ENCODE results near the gene FAR2.
A peak's percentile ranks its signal among the peaks of the same experiment; 100 is the strongest.

FAR2 gene

GRCh38 chr12:29223956-29224543 is 75.0 kb downstream of the FAR2 start:
- no peak for DNase-seq (ENCODE audit: extremely low spot score)
- POLR2A ChIA-PET: no interaction called here
- TF ChIP-seq FOXM1 (IDR thresholded peaks at IDR 0.05; ENCODE audit: borderline replicate concordance) (no peak), HDGF (IDR thresholded peaks at IDR 0.05; ENCODE audit: borderline replicate concordance) (no peak)
- CTCF ChIA-PET: no interaction called here

DNA sequence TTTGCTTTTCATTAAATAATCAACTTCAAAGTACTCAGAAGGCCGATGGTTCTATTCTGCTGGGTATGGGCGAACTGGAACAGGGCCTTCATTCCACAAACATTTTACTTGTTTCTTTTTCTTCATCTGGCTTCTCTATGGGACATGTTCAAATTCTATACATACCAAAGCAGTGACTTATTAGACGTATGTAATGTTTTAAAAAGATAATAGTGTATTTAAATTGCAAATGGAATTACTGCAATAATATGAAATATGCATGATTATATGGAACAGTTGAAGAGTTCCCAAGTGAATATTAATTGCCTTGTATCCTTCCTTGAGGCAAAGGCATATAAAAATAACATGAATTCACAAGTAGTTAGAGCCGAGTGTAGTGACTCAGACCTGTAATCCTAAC is 75.5 kb downstream of the FAR2 start:
- DNase-seq (ENCODE audit: extremely low spot score): no peak
- POLR2A ChIA-PET: no interaction called here
- CTCF ChIA-PET: no interaction called here
- no peak for TF ChIP-seq ARNT (IDR thresholded peaks at IDR 0.05)
- no peak for TF ChIP-seq L3MBTL2 (conservative IDR thresholded peaks at IDR 0.05)
- no peak for TF ChIP-seq HDGF (IDR thresholded peaks at IDR 0.05; ENCODE audit: borderline replicate concordance)
- no peak for TF ChIP-seq FOXA1 (IDR thresholded peaks at IDR 0.05)
- TF ChIP-seq ZNF384 (IDR thresholded peaks at IDR 0.05): no peak
- no peak for TF ChIP-seq FOXM1 (IDR thresholded peaks at IDR 0.05; ENCODE audit: borderline replicate concordance)
- no peak for TF ChIP-seq LEF1 (IDR thresholded peaks at IDR 0.05; ENCODE audit: borderline replicate concordance)
- no peak for TF ChIP-seq ELF4 (IDR thresholded peaks at IDR 0.05)
- TF ChIP-seq BHLHE40 (IDR thresholded peaks at IDR 0.05; ENCODE audit: borderline replicate concordance): no peak
- TF ChIP-seq CTBP1 (IDR thresholded peaks at IDR 0.05; ENCODE audit: borderline replicate concordance): no peak
- TF ChIP-seq TARDBP (IDR thresholded peaks at IDR 0.05): no peak
- TF ChIP-seq SP1 (IDR thresholded peaks at IDR 0.05): no peak
- TF ChIP-seq FOXK2 (IDR thresholded peaks at IDR 0.05): no peak
- TF ChIP-seq SUZ12 (IDR thresholded peaks at IDR 0.05): no peak
- TF ChIP-seq PKNOX1 (IDR thresholded peaks at IDR 0.05): no peak
- no peak for TF ChIP-seq NFRKB (IDR thresholded peaks at IDR 0.05)

- CTCF ChIA-PET: no interaction called here
- DNase-seq (ENCODE audit: extremely low spot score): no peak
- TF ChIP-seq L3MBTL2 (conservative IDR thresholded peaks at IDR 0.05) (no peak), PKNOX1 (IDR thresholded peaks at IDR 0.05) (0 out of 2 replicates have a peak, but pooled peaks have one; percentile 6)
- POLR2A ChIA-PET: no interaction called here
These were observed 76.8 kb downstream of the FAR2 start for GRCh38 chr12:29225834-29226233.

DNA sequence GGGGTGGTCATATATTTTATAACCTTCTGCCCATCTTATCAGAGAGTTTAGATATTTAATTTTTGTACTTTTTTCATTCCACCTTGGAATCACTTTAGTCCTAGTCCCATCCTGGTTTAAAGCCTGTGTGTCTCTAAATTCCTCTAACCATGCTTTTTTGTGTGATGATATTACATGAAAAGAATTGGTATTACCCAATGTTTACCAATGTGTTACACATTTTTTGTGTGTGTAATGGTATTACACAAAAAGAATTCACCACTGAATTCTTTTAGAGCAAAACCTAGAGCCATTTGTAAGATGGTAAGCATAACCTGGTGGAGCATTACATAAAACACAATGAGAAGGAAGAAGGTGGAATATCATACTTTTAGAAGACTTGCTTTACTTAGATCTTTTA is 77.5 kb downstream of the FAR2 start:
- TF ChIP-seq HDGF (IDR thresholded peaks at IDR 0.05; ENCODE audit: borderline replicate concordance): no peak
- no peak for TF ChIP-seq BHLHE40 (IDR thresholded peaks at IDR 0.05; ENCODE audit: borderline replicate concordance)
- TF ChIP-seq FOXA1 (IDR thresholded peaks at IDR 0.05): no peak
- TF ChIP-seq LEF1 (IDR thresholded peaks at IDR 0.05; ENCODE audit: borderline replicate concordance): no peak
- TF ChIP-seq TARDBP (IDR thresholded peaks at IDR 0.05): no peak
- no peak for TF ChIP-seq FOXM1 (IDR thresholded peaks at IDR 0.05; ENCODE audit: borderline replicate concordance)
- TF ChIP-seq ARNT (IDR thresholded peaks at IDR 0.05): no peak
- TF ChIP-seq SUZ12 (IDR thresholded peaks at IDR 0.05): no peak
- no peak for TF ChIP-seq L3MBTL2 (conservative IDR thresholded peaks at IDR 0.05)
- TF ChIP-seq ELF4 (IDR thresholded peaks at IDR 0.05): no peak
- no peak for TF ChIP-seq PKNOX1 (IDR thresholded peaks at IDR 0.05)
- TF ChIP-seq SP1 (IDR thresholded peaks at IDR 0.05): no peak
- TF ChIP-seq FOXK2 (IDR thresholded peaks at IDR 0.05): no peak
- TF ChIP-seq ZNF384 (IDR thresholded peaks at IDR 0.05): no peak
- TF ChIP-seq NFRKB (IDR thresholded peaks at IDR 0.05): no peak
- TF ChIP-seq CTBP1 (IDR thresholded peaks at IDR 0.05; ENCODE audit: borderline replicate concordance): no peak
- POLR2A ChIA-PET: no interaction called here
- no peak for DNase-seq (ENCODE audit: extremely low spot score)
- CTCF ChIA-PET: no interaction called here

- ChIA-PET POLR2A (no interaction called here), CTCF (no interaction called here)
- TF ChIP-seq PKNOX1 (IDR thresholded peaks at IDR 0.05): no peak
- no peak for TF ChIP-seq TARDBP (IDR thresholded peaks at IDR 0.05)
- TF ChIP-seq SP1 (IDR thresholded peaks at IDR 0.05): no peak
- no peak for TF ChIP-seq FOXM1 (IDR thresholded peaks at IDR 0.05; ENCODE audit: borderline replicate concordance)
- no peak for TF ChIP-seq CTBP1 (IDR thresholded peaks at IDR 0.05; ENCODE audit: borderline replicate concordance)
- no peak for TF ChIP-seq FOXK2 (IDR thresholded peaks at IDR 0.05)
- TF ChIP-seq LEF1 (IDR thresholded peaks at IDR 0.05; ENCODE audit: borderline replicate concordance): no peak
- no peak for TF ChIP-seq SUZ12 (IDR thresholded peaks at IDR 0.05)
- no peak for TF ChIP-seq L3MBTL2 (conservative IDR thresholded peaks at IDR 0.05)
- TF ChIP-seq ZNF384 (IDR thresholded peaks at IDR 0.05): no peak
- no peak for TF ChIP-seq ELF4 (IDR thresholded peaks at IDR 0.05)
- no peak for TF ChIP-seq NFRKB (IDR thresholded peaks at IDR 0.05)
- no peak for TF ChIP-seq FOXA1 (IDR thresholded peaks at IDR 0.05)
- TF ChIP-seq BHLHE40 (IDR thresholded peaks at IDR 0.05; ENCODE audit: borderline replicate concordance): no peak
- no peak for TF ChIP-seq HDGF (IDR thresholded peaks at IDR 0.05; ENCODE audit: borderline replicate concordance)
- no peak for TF ChIP-seq ARNT (IDR thresholded peaks at IDR 0.05)
- DNase-seq (ENCODE audit: extremely low spot score): no peak
These were observed 79.5 kb downstream of the FAR2 start for GRCh38 chr12:29228474-29229157.

GRCh38 chr12:29229158-29229505 is 80.1 kb downstream of the FAR2 start:
- ChIA-PET POLR2A (no interaction called here), CTCF (no interaction called here)
- TF ChIP-seq NFRKB (IDR thresholded peaks at IDR 0.05) (no peak), ARNT (IDR thresholded peaks at IDR 0.05) (no peak), TARDBP (IDR thresholded peaks at IDR 0.05) (no peak), FOXK2 (IDR thresholded peaks at IDR 0.05) (no peak), LEF1 (IDR thresholded peaks at IDR 0.05; ENCODE audit: borderline replicate concordance) (no peak), SUZ12 (IDR thresholded peaks at IDR 0.05) (no peak), FOXA1 (IDR thresholded peaks at IDR 0.05) (no peak), HDGF (IDR thresholded peaks at IDR 0.05; ENCODE audit: borderline replicate concordance) (no peak), L3MBTL2 (conservative IDR thresholded peaks at IDR 0.05) (no peak), ZNF384 (IDR thresholded peaks at IDR 0.05) (no peak), CTBP1 (IDR thresholded peaks at IDR 0.05; ENCODE audit: borderline replicate concordance) (no peak), ELF4 (IDR thresholded peaks at IDR 0.05) (no peak), PKNOX1 (IDR thresholded peaks at IDR 0.05) (no peak), SP1 (IDR thresholded peaks at IDR 0.05) (no peak), FOXM1 (IDR thresholded peaks at IDR 0.05; ENCODE audit: borderline replicate concordance) (no peak), BHLHE40 (IDR thresholded peaks at IDR 0.05; ENCODE audit: borderline replicate concordance) (no peak)
- DNase-seq (ENCODE audit: extremely low spot score): no peak

All from HEK293T (cell line).